GM12874 (cell line): Measurements from ENCODE around the gene MAPKAP1.

Source experiments
- TF ChIP-seq, protein P1 (sequence below): IDR thresholded peaks from 2 replicates; pipeline ENCODE4 v1.5.1; 2011; ENCODE audit warnings: low read depth, mild to moderate bottlenecking, control low read depth, low read length, moderate library complexity; ENCODE audit not compliant: insufficient read depth

The MAPKAP1 gene

DNA sequence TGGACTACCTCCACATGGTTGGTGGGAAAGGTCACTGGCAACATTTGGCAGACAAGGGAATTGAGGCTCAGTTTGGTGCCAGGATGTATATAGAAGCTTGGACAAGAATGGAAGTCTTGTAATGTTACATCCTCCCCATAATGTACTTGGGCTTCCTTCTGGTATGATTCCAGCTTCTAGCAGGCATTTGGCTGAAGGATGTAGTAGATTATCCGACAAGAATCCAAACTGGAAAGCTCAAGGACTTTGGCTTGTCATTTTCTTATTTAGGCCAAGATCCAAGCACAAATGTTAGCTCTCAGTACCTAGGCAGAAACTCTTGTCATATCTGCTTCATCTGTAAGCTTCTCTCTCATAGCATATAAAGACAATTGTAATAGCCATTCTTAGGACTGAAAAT is 209.1 kb downstream of the MAPKAP1 start:
- TF ChIP-seq, protein P1, sequence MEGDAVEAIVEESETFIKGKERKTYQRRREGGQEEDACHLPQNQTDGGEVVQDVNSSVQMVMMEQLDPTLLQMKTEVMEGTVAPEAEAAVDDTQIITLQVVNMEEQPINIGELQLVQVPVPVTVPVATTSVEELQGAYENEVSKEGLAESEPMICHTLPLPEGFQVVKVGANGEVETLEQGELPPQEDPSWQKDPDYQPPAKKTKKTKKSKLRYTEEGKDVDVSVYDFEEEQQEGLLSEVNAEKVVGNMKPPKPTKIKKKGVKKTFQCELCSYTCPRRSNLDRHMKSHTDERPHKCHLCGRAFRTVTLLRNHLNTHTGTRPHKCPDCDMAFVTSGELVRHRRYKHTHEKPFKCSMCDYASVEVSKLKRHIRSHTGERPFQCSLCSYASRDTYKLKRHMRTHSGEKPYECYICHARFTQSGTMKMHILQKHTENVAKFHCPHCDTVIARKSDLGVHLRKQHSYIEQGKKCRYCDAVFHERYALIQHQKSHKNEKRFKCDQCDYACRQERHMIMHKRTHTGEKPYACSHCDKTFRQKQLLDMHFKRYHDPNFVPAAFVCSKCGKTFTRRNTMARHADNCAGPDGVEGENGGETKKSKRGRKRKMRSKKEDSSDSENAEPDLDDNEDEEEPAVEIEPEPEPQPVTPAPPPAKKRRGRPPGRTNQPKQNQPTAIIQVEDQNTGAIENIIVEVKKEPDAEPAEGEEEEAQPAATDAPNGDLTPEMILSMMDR, result no peak

DNA sequence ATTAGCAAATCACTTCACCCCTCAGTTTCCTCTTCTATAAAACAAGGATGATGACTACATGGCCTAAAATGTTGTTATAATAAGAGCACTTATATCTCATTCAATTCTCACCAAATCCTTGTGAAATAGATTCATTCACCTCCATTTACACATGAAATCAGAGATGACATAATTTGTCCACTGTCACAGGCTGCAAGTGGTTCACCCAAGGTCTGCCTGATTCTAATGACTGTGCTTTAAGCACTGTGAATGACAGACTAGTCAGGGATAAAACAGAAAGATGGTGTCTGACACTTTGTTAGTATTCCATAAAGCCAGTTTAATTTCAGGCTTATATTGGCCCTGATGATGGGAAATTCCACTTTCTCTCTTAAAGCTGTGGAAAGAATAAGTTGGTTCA is 209.5 kb downstream of the MAPKAP1 start:
- TF ChIP-seq, protein P1, result no peak

DNA sequence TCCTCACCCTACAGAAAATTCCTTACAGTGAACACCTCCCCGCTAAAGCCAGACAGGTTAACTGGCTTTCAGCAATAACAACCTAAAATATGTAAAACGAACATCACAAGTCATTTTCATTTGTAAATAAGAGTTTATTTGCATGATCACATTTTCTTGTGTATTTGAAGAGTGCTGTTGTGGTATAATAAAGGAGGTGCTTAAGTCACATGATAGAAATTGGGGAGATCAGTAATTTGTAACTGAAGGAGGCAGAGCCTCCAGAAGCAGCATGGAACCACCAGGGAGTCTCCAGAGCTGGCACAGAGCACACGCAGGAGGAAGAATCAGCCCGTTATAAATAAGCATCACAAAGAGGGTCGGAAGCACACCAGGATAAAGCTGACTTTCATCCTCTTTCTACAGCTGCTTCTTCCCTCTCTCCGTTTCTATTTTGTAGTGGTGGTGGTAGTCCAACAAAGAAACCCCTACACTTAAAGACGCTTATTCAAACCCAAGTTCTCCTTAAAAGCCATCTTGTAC is 210.6 kb downstream of the MAPKAP1 start:
- TF ChIP-seq, protein P1, result no peak

DNA sequence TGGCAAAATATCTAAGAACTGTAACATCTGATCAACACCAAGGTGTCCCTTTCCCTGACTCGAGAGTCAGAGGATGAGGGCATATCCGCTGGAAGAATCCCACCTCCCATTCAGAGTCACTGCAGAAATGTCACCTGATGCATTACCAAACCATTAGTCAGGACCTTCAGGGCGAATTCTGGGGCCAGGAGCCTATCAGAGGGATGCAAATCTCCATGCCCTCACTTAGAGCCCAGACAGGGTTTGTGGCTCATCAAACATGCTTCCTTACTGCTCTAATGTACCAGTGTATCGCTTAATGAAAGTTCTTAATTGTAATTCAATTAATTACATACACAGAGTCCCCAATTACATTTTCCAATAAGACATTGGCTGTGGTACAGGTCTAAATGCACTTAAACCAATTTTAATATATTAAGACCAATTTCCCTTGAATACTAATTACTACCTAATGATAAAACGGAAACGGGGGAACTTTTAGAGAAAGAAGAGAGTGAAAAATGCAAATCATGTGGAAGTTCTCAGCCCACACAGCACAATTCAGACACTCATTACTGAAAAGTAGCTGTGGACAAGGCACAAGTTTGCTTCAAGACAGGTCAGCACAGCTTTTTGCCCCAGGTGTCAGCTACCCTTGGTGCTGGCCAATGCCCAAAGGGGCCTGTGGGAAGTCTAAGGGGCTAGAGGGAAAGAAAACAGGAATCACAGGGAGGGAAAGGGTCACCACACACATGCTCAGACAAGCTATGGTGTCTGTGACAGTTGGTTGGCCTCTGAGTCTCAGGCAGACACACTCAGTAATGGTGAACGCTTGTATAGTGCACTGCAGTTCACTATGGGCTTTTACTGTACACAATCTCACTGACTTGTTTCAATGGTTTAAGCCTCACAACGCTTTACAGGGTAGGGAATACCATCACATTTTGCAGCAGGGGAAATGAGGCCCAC is 211.6 kb downstream of the MAPKAP1 start:
- TF ChIP-seq, protein P1, result no peak

DNA sequence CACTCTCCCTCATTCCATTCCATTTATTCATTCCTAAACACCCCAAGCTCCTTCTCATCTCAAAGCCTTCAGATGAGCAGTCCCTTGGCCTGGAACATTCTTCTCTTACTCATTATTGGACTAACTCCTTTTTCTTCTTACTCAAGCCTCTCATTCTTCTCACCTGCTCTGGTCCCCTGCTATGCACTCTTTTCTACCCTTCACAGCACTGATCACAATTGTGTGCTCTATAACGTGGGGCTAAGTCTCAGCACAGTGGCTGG is 212.4 kb downstream of the MAPKAP1 start:
- TF ChIP-seq, protein P1, result no peak

DNA sequence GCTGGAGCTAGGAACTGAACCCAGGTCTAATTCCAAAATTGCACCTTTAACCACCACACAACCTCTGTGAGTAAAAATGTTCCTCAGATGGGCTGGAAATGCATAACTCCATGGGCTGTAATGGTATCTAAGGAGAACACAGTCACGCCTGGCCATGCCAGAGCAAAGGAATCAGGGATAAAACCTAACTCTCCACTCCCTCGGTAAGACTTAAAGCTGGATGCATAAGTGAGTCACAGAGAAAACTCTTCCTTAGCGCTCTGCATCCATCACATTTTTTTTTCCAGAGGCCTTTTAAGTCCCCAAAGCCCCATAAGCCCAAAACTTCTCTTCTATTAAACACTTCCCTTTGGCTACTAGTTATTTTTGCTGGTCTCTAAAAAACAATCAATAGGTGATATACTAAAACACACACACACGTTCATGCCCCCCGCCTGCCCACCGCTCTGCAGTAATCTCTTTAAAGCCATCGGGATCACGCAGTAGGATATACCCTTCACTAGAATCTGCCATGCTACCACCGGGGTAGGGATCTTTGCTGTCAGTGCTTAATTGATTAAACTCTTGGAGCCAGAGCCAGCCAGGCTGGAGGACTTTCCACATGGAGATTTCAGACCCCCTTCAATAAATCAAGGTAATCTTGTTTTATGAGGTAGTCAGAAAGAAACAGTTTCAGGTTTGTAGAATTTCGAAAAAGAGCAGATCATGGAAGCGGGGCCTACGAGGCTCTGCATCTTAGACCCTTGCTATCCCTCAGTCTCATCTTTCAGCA is 212.9 kb downstream of the MAPKAP1 start:
- TF ChIP-seq, protein P1, result no peak

DNA sequence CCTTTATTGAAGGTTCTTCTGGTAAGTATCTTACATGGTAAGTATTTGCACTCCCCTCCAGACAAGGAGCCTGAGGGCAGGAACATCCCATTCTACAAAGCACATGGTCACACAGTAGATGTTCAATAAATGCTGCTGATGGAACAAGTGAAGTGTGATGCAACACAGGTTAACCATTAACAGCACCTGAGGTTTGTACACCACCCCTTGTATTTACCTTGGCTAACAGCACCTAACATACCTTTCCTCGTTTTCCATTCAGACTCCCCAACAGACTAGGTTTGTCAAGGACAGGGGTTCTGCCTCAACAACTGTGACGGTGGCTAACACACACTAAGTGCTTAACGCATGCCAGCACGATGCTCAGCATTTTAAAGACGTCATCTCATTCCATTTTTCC is 213.6 kb downstream of the MAPKAP1 start:
- TF ChIP-seq, protein P1, result no peak
